Measurements from ENCODE around the gene ELMO1. TPM values are rescaled to one million over a fixed set of nuclear protein-coding genes. Genes with fewer than 3 reads are reported as not detected.

ELMO1 gene
- total RNA-seq, 1 donor from 2014 or later: 60.1 TPM

GRCh38 chr7:37408291-37409228, 40.1 kb downstream of the ELMO1 start:
- no peaks in the 10 kb centered on the region for H3K36me3 ChIP-seq
- ATAC-seq (peak in 1 of 2 donors; percentile 37), DNase-seq (no peak)
- TF ChIP-seq, protein P1, sequence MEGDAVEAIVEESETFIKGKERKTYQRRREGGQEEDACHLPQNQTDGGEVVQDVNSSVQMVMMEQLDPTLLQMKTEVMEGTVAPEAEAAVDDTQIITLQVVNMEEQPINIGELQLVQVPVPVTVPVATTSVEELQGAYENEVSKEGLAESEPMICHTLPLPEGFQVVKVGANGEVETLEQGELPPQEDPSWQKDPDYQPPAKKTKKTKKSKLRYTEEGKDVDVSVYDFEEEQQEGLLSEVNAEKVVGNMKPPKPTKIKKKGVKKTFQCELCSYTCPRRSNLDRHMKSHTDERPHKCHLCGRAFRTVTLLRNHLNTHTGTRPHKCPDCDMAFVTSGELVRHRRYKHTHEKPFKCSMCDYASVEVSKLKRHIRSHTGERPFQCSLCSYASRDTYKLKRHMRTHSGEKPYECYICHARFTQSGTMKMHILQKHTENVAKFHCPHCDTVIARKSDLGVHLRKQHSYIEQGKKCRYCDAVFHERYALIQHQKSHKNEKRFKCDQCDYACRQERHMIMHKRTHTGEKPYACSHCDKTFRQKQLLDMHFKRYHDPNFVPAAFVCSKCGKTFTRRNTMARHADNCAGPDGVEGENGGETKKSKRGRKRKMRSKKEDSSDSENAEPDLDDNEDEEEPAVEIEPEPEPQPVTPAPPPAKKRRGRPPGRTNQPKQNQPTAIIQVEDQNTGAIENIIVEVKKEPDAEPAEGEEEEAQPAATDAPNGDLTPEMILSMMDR (IDR thresholded peaks at IDR 0.05): no peak
- H3K4me3 ChIP-seq: peak overlapping the region; percentile 14
- intact Hi-C loops (cut with DNase I): no loop called here
- peak overlapping the region; percentile 15 for H3K27ac ChIP-seq
- no peaks in the 10 kb centered on the region for H3K9me3 ChIP-seq
- no peaks in the 10 kb centered on the region for H3K27me3 ChIP-seq (ENCODE audit: low read depth)
- peaks cover 59% of the 10 kb centered on the region for H3K4me1 ChIP-seq

GRCh38 chr7:37405603-37406122, 43.0 kb downstream of the ELMO1 start:
- intact Hi-C loops (cut with DNase I): no loop called here
- DNase-seq (no peak), ATAC-seq (peak in 1 of 2 donors; percentile 57)
- no peak overlapping the region for H3K4me3 ChIP-seq
- H3K4me1 ChIP-seq: peaks cover 51% of the 10 kb centered on the region
- TF ChIP-seq, protein P1 (IDR thresholded peaks at IDR 0.05): no peak
- H3K27me3 ChIP-seq (ENCODE audit: low read depth): no peaks in the 10 kb centered on the region
- no peaks in the 10 kb centered on the region for H3K9me3 ChIP-seq
- H3K27ac ChIP-seq: peak overlapping the region; percentile 8
- no peaks in the 10 kb centered on the region for H3K36me3 ChIP-seq

- H3K4me3 ChIP-seq: no peak overlapping the region
- H3K36me3 ChIP-seq: no peaks in the 10 kb centered on the region
- no peaks in the 10 kb centered on the region for H3K9me3 ChIP-seq
- TF ChIP-seq, protein P1 (IDR thresholded peaks at IDR 0.05): no peak
- intact Hi-C loops (cut with DNase I): no loop called here
- DNase-seq (no peak), ATAC-seq (no peak)
- peaks cover 46% of the 10 kb centered on the region for H3K4me1 ChIP-seq
- no peak overlapping the region for H3K27ac ChIP-seq
- no peaks in the 10 kb centered on the region for H3K27me3 ChIP-seq (ENCODE audit: low read depth)
Observed at GRCh38 chr7:37405128-37405527, 43.5 kb downstream of the ELMO1 start.

GRCh38 chr7:37399876-37400421, 48.7 kb downstream of the ELMO1 start:
- no peak for ATAC-seq
- TF ChIP-seq, protein P1 (IDR thresholded peaks at IDR 0.05): no peak

DNA sequence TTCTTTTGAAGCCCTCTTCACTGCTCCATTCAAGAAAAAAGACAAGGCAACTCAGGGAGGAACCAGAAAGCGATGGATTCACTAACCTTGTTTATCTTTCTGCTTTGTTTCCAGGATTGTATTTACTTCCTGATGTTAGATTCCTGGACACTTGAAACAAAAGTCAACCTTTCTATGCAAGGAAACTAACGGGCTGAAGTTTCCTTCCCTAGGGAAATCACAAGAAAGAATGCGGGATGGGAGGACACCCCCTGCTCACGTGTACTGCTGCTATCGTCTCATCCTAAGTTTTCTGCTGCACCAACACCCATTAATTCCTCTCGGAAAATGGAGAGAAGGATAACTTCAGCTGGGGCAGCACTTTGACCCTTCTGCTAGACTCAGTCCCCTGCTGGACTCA, 50.3 kb downstream of the ELMO1 start:
- Histone ChIP-seq H3K36me3 (no peaks in the 10 kb centered on the region), H3K27me3 (ENCODE audit: low read depth) (no peaks in the 10 kb centered on the region), H3K9me3 (no peaks in the 10 kb centered on the region), H3K27ac (no peak overlapping the region), H3K4me1 (peaks cover 14% of the 10 kb centered on the region), H3K4me3 (no peak overlapping the region)
- DNase-seq: no peak
- no peak for ATAC-seq
- TF ChIP-seq, protein P1 (IDR thresholded peaks at IDR 0.05): no peak
- intact Hi-C loops (cut with DNase I): no loop called here

More at GRCh38 chr7:37399876-37400421, 48.7 kb downstream of the ELMO1 start:
- Histone ChIP-seq H3K4me3 (no peak overlapping the region), H3K36me3 (no peaks in the 10 kb centered on the region), H3K4me1 (peaks cover 17% of the 10 kb centered on the region), H3K27ac (no peak overlapping the region), H3K9me3 (no peaks in the 10 kb centered on the region), H3K27me3 (ENCODE audit: low read depth) (no peaks in the 10 kb centered on the region)
- intact Hi-C loops (cut with DNase I): no loop called here
- DNase-seq: no peak

All from lower lobe of right lung (tissue), 2 donors.